NCI-H187 treated with DMSO at 0.1 percent for 48 hours (cell line): Measurements from ENCODE around the gene SERGEF.

ENCODE experiments used
- DNase-seq: peaks from one replicate; lab custom pipeline; 2025; lab: John Stamatoyannopoulos, UW

SERGEF gene

DNA sequence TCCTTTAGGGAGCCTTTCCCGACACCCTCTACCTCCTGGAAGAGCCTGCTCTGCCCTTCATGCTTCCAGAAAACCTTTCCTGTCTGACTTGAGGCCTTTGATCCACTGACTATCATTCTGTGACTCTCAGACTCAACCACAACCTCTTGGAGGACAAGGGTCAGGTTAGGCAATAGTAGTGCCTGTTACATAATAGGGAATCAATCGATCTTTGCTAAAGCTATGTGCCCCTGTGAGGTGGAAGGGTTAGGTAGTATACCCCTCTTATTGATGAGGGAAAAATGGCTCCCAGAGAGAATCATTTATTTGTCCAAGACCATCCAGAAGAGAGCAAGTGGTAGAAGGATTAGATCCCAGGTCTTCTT, 262.1 kb downstream of the SERGEF start:
- no peak for DNase-seq

DNA sequence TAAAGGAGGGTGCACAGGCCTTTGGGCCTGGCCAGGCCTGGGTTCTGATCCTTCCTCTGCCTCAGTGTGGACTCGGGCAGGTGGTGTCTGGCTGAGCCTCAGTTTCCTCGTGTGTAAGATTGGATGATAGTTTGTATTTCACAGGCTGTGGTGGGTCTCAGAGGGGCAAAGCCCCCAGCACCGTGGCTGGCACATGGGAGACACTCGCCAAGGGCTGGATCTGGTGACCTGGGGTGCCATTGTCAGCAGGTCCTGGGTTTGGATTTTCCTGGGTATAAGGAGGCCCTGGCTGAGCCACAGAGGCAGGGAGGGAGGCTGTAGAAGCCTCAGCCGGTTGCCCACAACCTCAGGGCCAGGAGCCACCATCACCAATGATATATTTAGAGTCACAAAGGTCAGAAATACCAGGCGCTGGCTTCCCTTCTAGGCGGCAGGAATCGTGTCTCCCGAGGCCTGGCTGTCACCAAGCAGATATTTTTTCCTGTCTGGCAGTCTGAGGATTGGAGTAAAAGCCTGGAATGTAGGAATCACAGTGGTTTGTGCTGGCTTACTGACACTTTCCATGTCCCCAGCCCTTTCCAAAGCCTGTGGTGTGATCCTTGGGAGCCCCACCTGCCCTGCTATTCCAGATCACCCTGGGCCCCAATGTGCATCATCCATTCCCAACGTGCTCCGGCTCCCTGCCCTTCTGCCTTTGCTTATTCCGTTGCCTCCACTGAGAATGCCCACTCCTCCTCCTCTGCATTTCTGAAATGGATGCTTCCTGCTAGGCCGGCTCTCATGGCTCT, 262.6 kb downstream of the SERGEF start:
- no peak for DNase-seq

DNA sequence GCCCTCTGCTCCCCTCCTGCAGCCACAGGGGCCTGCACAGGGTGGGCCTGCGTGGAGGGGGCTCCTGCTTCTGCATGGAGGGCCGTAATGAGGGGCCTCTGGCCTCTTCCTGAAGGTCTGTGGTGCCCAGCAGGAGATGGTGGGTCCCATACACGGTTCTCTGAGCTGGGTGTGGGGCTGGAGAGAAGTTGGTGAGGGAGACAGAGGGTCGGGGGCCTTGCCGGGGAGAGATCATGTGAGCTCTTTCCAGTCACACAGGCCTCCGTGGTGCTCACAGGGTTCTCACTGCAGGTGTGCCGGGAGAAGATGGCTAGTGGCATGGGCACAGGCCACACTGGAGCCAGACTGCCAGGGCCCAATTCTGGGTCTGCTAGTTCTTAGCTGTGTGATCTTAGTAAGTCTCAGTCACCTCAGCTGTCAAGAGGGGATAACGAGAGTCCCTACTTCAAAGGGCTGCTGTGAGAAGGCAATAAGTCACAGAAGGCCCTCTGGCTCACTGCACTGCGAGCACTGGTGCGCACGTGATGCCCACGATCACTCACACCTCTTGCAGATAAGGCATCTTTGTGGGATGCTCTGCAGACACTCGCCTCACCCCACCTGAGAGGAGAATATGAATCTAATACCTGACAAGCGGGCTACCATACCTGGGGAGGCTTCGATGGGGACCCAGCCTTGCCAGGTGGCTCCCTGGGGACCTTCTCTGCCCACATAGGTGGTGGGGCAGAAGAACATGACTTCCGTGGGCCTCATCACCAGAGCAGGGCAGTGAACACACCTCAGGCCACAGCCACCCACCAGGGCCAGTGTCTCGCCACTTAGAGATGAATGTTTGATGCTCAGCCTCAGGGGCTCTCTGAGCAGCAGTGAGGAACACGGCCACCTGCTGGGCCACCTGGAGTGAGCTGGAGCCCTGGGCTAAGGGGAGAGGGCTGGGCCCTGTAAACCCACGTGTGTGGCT, 263.8 kb downstream of the SERGEF start:
- no peak for DNase-seq

DNA sequence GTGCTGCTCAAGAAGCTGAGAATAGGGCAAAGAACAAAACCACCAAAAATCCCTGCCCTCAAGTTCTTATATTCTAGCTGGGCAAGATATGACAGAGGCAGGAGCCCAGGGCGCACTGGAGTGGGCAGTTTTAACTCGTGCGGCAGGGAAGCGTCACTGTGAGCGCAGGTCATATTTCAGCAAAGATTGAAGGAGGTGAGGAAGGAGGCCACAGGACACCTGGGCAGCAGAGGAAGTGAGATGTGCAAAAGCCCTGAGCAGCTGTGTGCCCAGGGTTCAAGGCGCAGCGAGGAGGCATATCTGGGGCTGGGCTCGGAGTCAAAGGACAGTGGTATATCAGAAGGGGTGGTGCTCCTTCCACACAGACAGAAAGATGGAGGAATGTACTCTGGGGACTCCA, 264.8 kb downstream of the SERGEF start:
- no peak for DNase-seq

DNA sequence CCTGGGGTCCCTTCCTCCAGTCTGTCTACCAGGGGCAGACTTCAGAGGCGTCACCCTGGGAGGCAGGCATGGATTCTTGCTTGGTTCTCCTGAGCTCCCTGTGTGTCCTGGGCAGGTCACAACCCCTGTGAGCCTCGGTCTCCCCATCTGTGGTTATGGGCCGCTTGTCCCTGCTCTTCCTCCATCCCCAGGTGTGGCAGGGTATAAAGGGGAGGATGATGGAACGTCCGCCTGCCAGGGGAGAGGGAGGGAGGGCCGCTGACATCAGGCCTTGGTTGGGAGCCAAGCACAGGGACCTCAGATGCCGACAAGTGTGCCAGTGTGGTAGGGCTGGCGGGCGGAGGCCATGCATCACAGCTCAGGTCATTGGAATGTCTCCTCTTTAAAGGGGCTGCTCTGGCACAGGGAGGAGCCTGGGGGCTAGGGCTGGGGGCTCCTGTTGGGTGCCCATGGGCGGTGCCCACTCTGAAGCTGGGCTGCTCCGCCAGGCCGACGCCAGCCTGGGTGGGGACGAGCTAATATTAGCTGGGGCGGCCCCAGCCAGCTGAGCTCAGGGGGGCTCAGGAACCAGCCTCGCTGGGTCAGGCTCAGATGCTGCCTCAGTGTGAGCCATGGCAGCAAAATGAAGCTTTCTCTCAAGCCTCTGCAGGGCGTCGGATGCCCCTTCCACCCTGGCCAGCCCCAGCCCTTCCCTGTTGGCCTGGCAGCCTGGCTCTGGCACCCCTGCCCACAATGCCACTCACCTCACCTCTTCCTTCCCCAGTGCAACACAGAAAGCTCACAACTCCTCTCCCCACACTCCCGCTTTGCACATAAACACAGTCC, 265.5 kb downstream of the SERGEF start:
- DNase-seq = no peak

DNA sequence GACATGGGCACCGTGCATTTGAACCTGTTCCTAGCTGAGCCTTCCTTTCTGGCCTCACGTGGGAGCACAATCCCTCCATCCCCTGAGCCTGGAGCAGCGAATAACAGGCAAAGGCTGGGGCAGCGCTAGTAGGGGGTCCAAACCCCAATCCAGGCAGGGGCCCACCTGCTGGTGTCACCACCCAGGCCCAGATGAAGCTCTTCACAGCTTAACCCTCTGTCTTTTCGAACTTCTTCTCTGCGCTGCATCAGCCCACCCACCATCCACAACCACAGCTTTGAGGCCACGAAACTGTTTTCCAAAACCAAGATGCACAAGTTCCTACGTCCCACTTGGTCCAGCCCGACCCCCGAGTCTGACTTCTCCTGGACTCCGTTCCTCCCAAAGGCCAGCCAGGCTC, 266.8 kb downstream of the SERGEF start:
- no peak for DNase-seq

DNA sequence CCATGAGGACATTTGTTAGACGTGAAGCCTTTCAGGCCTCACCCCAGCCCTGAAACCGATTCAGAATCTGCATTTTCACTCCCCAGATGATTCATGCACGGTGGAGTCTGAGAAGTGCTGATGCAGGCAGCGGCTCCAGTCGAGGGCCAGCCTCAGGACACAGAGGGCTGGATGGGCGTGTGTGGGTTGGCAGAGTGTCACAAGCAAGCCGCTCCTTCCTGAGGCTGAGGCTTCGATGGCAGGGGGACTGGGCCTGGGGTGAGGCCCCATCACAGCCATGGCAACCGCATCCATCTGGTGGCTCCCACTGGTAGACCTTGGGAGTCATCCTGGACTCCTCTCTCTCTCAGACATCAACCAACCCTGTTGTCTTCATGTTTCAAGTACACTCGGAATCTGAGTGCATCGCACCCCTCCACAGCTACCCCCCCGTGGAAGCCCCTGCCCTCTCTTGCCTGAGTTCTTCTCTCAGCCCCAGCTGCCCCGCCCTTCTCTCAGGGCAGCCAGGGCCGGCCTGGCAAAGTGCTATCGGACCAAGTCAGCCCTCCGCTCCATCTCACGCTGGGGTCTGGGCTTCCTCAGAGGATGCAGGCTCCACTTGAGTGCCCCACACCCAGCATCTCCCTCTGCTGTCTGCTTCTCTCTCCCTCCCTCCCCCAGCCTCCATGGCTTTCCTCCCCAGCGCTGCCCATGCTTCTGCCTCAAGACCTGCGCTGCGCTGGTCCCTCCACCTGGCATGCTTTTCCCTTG, 267.6 kb downstream of the SERGEF start:
- no peak for DNase-seq

DNA sequence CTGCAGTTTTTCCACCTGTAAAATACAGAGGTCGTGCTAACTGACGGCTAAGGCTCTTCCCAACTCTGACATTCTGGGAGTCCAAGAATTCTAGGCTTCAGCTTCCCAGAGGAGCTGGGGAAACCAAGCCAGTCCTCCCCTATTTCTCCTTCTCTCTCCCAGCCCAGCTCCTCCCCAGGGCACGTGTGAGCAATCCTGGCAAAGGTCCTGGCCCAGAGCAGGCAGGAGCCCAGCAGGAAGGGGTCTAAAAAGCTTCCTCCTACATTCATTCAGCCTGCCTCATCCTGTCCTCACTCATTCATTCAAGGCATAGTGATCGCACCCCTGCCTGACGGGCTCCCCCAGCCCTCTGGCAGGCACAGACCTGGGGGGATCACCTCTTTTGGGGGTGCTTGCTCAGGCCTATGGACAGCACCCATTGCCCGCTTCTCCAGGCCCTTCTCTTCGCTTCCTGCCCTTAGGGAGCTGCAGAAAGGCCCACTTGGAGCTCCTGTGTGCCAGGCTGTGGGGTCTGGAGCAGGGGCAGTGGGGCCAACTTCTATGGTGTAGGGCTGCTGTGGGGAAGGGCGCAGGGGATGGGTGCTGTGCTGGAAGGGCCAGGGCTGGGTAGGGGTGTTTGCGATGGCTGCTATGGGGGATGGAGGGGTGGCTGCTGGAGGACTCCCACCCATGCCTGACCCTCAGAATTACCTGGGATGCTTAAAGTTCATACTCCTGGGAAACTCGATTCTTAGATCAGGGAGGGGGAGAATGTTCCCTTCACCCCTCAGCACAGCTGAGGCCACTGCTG, 268.5 kb downstream of the SERGEF start:
- no peak for DNase-seq

DNA sequence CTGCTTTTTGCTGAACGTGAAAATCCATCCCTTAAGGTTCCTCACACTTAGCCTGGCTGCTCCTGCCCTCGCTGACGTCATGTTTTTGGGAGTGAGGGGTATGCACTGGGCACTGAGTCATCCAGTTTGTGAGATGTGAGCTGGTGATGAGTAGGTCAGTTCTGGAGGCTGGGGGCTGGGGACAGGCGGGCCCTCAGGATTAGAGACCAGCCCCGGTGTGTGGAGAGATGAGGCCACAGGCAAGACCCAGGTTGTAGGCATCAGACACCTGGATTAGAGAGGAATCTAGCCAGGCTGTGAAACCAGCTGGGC, 269.1 kb downstream of the SERGEF start:
- no peak for DNase-seq

DNA sequence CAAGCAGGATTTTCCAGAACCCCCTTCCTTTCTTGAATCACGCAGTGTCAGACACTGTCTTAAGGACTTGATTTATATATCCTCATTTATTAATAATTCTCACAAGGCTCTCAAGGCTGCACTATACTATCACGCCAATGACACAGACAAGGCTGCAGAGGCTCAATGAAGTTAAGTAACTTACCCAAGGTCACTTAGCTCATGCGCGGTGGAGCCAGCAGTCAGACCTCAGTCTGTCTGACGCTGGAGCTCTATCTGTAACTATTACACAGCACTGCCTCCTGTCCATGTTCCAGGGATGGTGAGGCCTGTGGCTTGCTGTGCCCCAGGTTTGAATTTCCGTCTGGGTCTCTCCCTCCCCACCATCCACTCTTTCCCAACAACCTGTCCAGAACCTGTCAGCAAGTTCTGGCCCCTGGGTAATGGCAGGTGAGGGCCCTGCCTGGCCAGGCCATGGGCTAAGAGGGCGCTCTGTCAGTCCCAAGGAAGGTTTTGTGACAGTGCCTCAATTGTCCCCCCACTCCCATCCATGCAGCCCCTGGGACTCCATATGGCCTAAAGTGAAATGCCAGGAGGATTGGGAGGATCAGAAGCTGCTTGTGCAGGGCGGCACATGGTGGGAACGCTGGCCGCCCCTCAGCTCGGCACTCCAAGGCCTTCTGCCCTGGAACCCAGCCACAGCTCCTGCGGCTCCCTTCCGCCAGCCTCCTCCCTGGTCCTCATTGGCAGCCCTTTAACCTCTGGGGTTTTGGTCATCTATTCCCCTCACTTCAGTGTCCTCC, 269.6 kb downstream of the SERGEF start:
- no peak for DNase-seq

DNA sequence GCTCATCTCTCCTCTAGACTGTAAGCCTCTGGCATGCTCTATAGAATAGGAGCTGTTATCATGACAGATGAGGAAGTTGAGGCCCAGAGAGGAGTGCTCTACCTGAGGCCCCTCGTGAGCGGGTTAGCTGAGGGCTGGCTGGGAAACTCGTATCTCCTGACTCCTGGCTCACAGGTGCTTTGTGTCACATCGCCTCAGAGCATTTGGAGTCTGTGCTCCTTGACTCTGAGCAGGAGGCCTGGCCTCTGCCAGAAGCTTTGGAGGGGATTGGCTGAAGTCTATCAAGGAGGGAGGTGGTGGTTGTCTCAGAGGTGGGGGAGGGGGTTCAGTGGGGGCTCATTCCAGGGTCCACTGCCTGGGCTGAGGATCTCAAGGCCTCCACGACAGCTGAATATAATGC, 270.8 kb downstream of the SERGEF start:
- no peak for DNase-seq

DNA sequence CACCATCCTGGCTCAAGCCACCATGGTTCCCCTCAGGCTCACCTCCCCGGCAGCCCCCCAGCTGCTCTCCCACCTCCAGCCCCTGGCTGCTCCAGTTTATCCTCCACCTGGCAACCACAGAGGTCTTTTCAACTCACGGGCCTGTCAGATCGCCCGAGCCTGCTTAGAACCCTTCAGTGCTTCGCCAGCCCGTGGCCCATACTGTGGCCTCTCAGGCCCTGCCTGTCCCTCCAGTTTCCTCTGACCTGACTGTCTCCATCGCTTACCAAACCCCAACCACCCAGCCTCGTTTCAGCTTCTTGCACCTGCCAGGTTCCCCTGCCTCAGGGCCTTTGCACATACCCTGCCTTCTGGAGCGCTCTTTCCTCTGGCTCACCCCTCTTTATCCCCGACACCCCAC, 271.4 kb downstream of the SERGEF start:
- no peak for DNase-seq

DNA sequence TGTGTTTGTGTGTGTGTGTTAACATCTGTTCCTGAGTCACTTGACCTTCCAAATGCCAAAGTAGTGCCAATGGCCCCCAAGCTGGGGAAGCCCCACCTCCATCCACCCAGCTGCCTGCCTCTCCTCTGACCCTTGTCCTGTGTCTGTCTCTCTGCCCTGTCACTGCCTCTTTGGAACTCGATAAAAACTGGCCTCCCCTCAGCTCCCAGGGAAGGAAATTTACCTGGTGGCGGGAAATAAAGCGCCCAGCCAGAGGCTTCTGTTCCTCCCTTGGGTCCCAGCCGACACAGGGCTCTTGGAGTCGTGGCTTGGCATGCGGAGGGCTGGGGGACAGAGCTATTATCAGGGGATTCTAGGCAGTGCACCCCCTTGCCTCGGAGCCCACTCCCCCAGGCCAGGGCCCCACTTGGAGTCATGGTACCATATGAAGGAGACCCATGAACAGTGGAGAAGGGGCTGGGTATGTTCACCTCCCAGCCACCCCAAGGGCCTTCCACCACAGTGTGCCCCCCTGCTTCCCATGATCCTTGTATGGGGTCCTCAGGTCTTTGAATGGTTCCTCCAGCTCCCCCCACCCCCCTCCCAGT, 272.1 kb downstream of the SERGEF start:
- no peak for DNase-seq

DNA sequence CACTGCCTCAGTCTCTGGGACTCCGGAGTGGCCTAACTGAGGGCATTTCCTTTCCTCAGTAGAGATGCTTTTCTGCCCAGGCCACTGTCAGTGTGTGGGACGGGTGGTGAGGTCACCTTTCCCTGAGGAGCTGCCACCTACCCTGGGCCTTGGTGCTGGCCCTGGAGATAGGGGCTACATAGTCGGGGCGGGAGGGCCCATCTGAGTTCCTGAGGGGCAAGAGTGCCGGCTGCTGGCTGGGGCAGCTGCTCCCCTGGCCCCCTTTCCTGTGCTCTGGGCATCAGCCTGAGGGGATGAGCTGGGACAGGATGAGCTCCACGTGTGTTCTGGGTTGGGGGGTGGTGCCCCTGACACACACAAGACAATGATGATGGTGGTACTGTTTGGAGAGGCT, 272.9 kb downstream of the SERGEF start:
- no peak for DNase-seq

DNA sequence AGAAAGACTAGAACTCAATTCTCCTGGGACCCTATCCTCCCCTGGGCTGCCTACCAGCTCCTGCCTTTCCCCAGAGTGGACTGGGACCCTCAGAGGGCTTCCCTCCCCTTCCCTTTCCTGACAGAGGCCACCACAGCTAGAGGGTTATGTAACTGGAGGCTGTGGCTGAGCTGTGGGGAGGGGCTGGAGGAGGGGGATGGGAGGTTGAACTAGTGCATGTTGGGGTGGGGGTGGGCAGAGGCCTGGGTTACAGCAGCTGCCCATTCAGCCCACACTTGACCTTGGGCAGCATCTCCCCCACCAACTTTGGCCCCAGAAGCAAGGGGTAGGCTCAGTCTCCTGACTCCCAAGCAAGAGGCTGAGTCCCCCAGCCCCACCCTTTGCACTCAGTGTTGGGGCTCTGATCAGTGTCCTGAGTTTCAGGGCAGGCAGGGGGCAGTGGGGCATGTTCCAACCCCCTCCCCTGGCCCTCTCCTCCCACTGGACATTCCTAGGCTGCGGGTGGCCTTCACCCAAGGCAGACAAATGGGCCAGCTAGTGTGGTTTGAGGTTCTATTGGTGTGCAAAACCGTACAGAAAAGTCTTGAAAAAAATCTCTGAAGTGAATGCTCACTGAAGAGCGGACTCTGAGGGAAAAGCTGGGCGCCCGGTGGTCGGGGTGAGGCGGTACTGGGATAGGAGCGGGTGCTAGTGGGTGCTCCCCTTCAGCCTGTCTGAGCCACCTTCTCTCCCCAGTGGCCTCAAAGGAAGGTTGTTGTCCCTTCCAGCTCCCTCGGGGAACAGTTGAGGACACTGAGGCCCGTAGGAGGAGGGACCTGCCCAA, 274.5 kb downstream of the SERGEF start:
- no peak for DNase-seq
